SH-SY5Y (cell line): Measurements from ENCODE around the gene ADIRF.

Source experiments
- GATA2 ChIP-seq: IDR thresholded peaks from 2 replicates; pipeline ENCODE4 v1.6.1; 2011; ENCODE audit warnings: mild to moderate bottlenecking, low read depth, low read length
- GATA3 ChIP-seq: IDR thresholded peaks from 2 replicates; pipeline ENCODE4 v1.6.1; 2011; ENCODE audit warnings: low read depth, mild to moderate bottlenecking, low read length, moderate library complexity

ADIRF gene

GRCh38 chr10:86968271-86968993, at the start of gene ADIRF:
Gene ADIRF (plus strand): TSS chr10:86968482. CDS start chr10:86968545, 63 bp downstream.
- TF ChIP-seq GATA2 (no peak), GATA3 (no peak)

- no peak for TF ChIP-seq GATA3
- TF ChIP-seq GATA2, result no peak
Measured at GRCh38 chr10:86922553-86922961, 45.7 kb upstream of the ADIRF start.

- TF ChIP-seq GATA3 (no peak), GATA2 (no peak)
Measured at GRCh38 chr10:86929468-86930380, 38.6 kb upstream of the ADIRF start.

GRCh38 chr10:86931872-86932271, 36.4 kb upstream of the ADIRF start:
- TF ChIP-seq GATA2 (no peak), GATA3 (no peak)

GRCh38 chr10:86932674-86933073, 35.6 kb upstream of the ADIRF start:
- TF ChIP-seq GATA3 (no peak), GATA2 (no peak)

- no peak for TF ChIP-seq GATA2
- TF ChIP-seq GATA3, result no peak
Measured at GRCh38 chr10:86936661-86937501, 31.4 kb upstream of the ADIRF start.

- no peak for TF ChIP-seq GATA2
Measured at GRCh38 chr10:86937502-86938154, 30.7 kb upstream of the ADIRF start.

- TF ChIP-seq GATA3 (no peak), GATA2 (no peak)
Measured at GRCh38 chr10:86938260-86938659, 30.0 kb upstream of the ADIRF start.

GRCh38 chr10:86940677-86941076, 27.6 kb upstream of the ADIRF start:
- TF ChIP-seq GATA2 (no peak), GATA3 (no peak)

GRCh38 chr10:86941426-86941825, 26.9 kb upstream of the ADIRF start:
- TF ChIP-seq GATA2 (no peak), GATA3 (no peak)

GRCh38 chr10:86941991-86942421, 26.3 kb upstream of the ADIRF start:
- no peak for TF ChIP-seq GATA2
- no peak for TF ChIP-seq GATA3

- no peak for TF ChIP-seq GATA2
- no peak for TF ChIP-seq GATA3
Measured at GRCh38 chr10:86942441-86943315, 25.6 kb upstream of the ADIRF start.
